ENCODE results near the gene SMO. TPM values are rescaled to one million over a fixed set of nuclear protein-coding genes. Genes with fewer than 3 reads are reported as not detected.

The SMO gene
- total RNA-seq, 4 donors from 2014 or later = 1.9 to 8.6 (median 3.5) TPM

DNA sequence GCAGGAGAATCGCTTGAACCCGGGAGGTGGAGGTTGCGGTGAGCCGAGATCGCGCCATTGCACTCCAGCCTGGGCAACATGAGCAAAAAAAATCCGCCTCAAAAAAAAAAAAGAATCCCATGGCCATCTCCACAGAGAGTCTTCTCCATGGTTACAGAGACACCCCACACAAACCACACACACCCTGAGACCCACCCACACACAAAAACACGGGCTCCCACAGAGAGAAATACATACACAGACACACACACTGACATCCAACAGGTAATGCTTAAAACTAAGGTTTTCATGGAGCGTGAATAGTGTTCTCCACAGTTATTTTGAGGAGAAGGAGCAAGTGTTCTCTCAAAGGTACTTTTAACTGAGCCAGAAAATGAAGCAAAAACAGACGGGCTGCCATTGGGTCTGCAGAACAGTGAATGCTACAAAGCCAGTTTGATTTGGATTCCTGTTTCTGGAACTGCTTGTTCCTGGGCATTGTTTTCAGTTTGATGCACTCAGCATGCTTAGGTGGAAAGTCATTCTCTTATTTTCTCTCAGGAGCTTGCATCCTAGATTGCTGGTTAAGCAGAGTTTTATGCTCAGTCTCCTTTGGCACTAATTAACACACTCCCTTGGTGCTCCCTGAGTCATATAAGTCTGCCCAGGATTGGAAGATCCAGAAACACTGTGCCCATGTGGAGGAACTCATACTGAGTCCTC, 51.8 kb downstream of the SMO start:
- Histone ChIP-seq H3K27me3 (no peaks in the 10 kb centered on the region), H3K4me1 (peaks cover 0 to 5% (median 0%) of the 10 kb centered on the region in 4 donors), H3K27ac (no peak overlapping the region), H3K9me3 (no peaks in the 10 kb centered on the region), H3K4me3 (no peak overlapping the region), H3K36me3 (no peaks in the 10 kb centered on the region)
- TF ChIP-seq EP300 (IDR thresholded peaks at IDR 0.05; ENCODE audit: low read depth) (no peak), POLR2A (IDR thresholded peaks at IDR 0.05) (no peak), POLR2AphosphoS5 (IDR thresholded peaks at IDR 0.05) (no peak)
- TF ChIP-seq, protein P1, sequence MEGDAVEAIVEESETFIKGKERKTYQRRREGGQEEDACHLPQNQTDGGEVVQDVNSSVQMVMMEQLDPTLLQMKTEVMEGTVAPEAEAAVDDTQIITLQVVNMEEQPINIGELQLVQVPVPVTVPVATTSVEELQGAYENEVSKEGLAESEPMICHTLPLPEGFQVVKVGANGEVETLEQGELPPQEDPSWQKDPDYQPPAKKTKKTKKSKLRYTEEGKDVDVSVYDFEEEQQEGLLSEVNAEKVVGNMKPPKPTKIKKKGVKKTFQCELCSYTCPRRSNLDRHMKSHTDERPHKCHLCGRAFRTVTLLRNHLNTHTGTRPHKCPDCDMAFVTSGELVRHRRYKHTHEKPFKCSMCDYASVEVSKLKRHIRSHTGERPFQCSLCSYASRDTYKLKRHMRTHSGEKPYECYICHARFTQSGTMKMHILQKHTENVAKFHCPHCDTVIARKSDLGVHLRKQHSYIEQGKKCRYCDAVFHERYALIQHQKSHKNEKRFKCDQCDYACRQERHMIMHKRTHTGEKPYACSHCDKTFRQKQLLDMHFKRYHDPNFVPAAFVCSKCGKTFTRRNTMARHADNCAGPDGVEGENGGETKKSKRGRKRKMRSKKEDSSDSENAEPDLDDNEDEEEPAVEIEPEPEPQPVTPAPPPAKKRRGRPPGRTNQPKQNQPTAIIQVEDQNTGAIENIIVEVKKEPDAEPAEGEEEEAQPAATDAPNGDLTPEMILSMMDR (IDR thresholded peaks at IDR 0.05) = no peak
- 87 to 89% methylated on average over 3 to 10 of the region's 10 CpGs for WGBS, 2 donors (ENCODE audit: low coverage in 1 of 2)
- no peak for DNase-seq
- in situ Hi-C loops (cut with MboI; ENCODE audit: low pct_ligation_motif_present in 1 of 4, low pct_unique_long_range_greater_than_20kb in 1 of 4, low sequenced_read_pairs in 3 of 4) (no loop called here), intact Hi-C loops (cut with DNase I; ENCODE audit: low total_unique reads) (no loop called here)

DNA sequence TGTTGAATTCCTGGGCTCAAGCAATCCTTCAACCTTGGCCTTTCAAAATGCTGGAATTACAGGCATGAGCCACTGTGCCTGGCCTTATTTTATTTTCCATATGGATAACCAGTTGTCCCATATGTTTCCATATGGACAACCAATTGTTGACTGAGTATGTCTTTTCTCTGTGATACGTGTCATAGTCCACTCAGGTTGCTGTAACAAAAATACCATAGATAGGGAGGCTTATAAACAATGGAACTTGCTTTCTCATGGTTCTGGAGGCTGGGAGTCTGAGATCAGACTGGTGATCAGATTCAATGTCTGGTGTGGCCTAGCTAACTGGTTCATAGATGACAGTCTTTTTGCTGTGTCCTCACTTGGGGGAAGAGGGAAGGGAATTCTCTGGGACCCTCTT, 55.8 kb downstream of the SMO start:
- Histone ChIP-seq H3K4me1 (peaks cover 0 to 3% (median 0%) of the 10 kb centered on the region in 4 donors), H3K27ac (no peak overlapping the region), H3K36me3 (no peaks in the 10 kb centered on the region), H3K9me3 (no peaks in the 10 kb centered on the region), H3K4me3 (no peak overlapping the region), H3K27me3 (no peaks in the 10 kb centered on the region)
- WGBS, 2 donors (ENCODE audit: low coverage in 1 of 2) = 96% methylated on average over 1 of the region's 1 CpG; no CpG with 5 or more reads in 1 of the 2 donors
- TF ChIP-seq POLR2A (IDR thresholded peaks at IDR 0.05) (no peak), EP300 (IDR thresholded peaks at IDR 0.05; ENCODE audit: low read depth) (no peak)
- no peak for DNase-seq
- in situ Hi-C loops (cut with MboI; ENCODE audit: low pct_ligation_motif_present in 1 of 4, low pct_unique_long_range_greater_than_20kb in 1 of 4, low sequenced_read_pairs in 3 of 4) (no loop called here), intact Hi-C loops (cut with DNase I; ENCODE audit: low total_unique reads) (no loop called here)

DNA sequence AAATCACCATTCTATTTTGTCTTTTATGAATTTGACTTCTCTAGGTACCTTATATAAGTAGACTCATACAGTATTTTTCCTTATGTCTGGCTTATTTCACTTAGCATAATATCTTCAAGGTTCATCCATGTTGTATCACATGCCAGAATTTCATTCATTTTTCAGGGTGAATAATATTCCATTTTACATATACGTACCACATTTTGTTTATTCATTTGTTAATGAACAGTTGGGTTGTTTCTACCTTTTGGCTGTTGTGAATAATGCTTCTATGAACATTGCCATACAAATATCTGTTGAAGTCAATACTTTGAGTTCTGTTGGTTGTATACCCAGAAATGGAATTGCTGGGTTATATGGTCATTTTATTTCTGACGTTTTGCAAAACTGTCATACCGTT, 57.1 kb downstream of the SMO start:
- intact Hi-C loops (cut with DNase I; ENCODE audit: low total_unique reads) (no loop called here), in situ Hi-C loops (cut with MboI; ENCODE audit: low pct_ligation_motif_present in 1 of 4, low pct_unique_long_range_greater_than_20kb in 1 of 4, low sequenced_read_pairs in 3 of 4) (no loop called here)
- no peak for DNase-seq
- WGBS, 2 donors (ENCODE audit: low coverage in 1 of 2) = 64 to 92% methylated on average over 3 of the region's 3 CpGs
- no peak overlapping the region for H3K4me3 ChIP-seq
- H3K4me1 ChIP-seq = peaks cover 0 to 3% (median 0%) of the 10 kb centered on the region in 4 donors
- TF ChIP-seq POLR2AphosphoS5 (IDR thresholded peaks at IDR 0.05) (no peak), EP300 (IDR thresholded peaks at IDR 0.05; ENCODE audit: low read depth) (no peak), POLR2A (IDR thresholded peaks at IDR 0.05) (no peak)
- TF ChIP-seq, protein P1 (IDR thresholded peaks at IDR 0.05) = no peak
- no peak overlapping the region for H3K27ac ChIP-seq
- H3K27me3 ChIP-seq = no peaks in the 10 kb centered on the region
- no peaks in the 10 kb centered on the region for H3K9me3 ChIP-seq
- no peaks in the 10 kb centered on the region for H3K36me3 ChIP-seq

DNA sequence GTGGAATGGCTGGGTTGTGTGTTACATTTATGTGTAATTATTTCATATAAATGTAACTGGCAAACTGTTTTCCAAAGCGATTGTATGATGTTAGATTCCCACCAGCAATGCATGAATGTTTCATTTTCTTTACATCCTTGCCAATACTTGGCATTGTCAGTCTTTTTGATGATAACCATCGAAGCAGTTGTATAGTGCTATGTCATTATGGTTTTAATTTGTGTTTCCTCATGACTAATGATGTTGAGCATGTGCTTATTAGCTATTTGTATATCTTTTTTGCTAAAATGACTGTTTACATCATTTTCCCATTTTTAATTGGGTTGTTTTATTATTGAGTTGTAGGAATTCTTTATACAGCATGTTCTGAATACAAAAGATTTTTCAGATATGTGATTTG, 58.7 kb downstream of the SMO start:
- Histone ChIP-seq H3K27ac (no peak overlapping the region), H3K9me3 (no peaks in the 10 kb centered on the region), H3K4me1 (peaks cover 0 to 3% (median 0%) of the 10 kb centered on the region in 4 donors), H3K27me3 (no peaks in the 10 kb centered on the region), H3K4me3 (no peak overlapping the region), H3K36me3 (no peaks in the 10 kb centered on the region)
- DNase-seq = no peak
- intact Hi-C loops (cut with DNase I; ENCODE audit: low total_unique reads) (no loop called here), in situ Hi-C loops (cut with MboI; ENCODE audit: low pct_ligation_motif_present in 1 of 4, low pct_unique_long_range_greater_than_20kb in 1 of 4, low sequenced_read_pairs in 3 of 4) (no loop called here)
- WGBS, 2 donors (ENCODE audit: low coverage in 1 of 2) = 86% methylated on average over 2 of the region's 2 CpGs
- TF ChIP-seq POLR2A (IDR thresholded peaks at IDR 0.05) = no peak
- no peak for TF ChIP-seq EP300 (IDR thresholded peaks at IDR 0.05; ENCODE audit: low read depth)
- TF ChIP-seq, protein P1 (IDR thresholded peaks at IDR 0.05) = no peak
- no peak for TF ChIP-seq POLR2AphosphoS5 (IDR thresholded peaks at IDR 0.05)
